H1 (cell line): Measurements from ENCODE around the gene DRAM1. TPM values are rescaled to one million over a fixed set of nuclear protein-coding genes. Genes with fewer than 3 reads are reported as not detected.

Source experiments
- KDM5A ChIP-seq: fragments of 200-600 bp; IDR thresholded peaks from 2 replicates; pipeline ENCODE4 v1.7.1; 2012; ENCODE audit warnings: mild to moderate bottlenecking, low read length, inconsistent platforms, mixed read lengths
- polyA plus RNA-seq, 7 experiments: library from polyadenylated mRNA; depleted of rRNA in 3 of 7; stranded (reverse) in 5 of 7; unstranded in 2 of 7; fragments of >200 nt in 5 of 7; fragments of 200-250 nt in 2 of 7; gene quantifications; 1 replicate in 5 of 7; 2 replicates in 1 of 7; 4 replicates in 1 of 7; pipeline versions ENCODE4 v1.2.1 to v1.2.3, GENCODE V29; 2011 to 2013; ENCODE audit warnings: missing spikeins in 2 of 7, mixed read lengths in 2 of 7
- total RNA-seq: library from RNA; stranded (reverse); fragmentation: NEBNext Ultra II Directional; extraction: Animal tissue kit (Norgen Biotek cat#: 25700); gene quantifications from 2 replicates; pipeline ENCODE4 v1.2.1, GENCODE V29; 2021

Gene DRAM1
- total and polyA plus RNA-seq, 2 of the 8 experiments (the other 6 are each of a cell fraction or from before 2014, with no cell fraction given): 4.6 to 6.2 TPM

GRCh38 chr12:101830367-101831325 lies 46.7 kb upstream of the DRAM1 start, which contains the start of gene GNPTAB (continued):
- TF ChIP-seq KDM5A: no peak
